CD4-positive, alpha-beta T cell (primary cell): ENCODE results near the gene SLAMF8. TPM values are rescaled to one million over a fixed set of nuclear protein-coding genes. Genes with fewer than 3 reads are reported as not detected.

Experiments
- ATAC-seq: fragments of 200-7000 bp; cut with Tn5 transposase; one replicate; pipeline ENCODE4 v1.10.0; 2022; ENCODE audit warnings: mild to moderate bottlenecking; ENCODE audit not compliant: poor library complexity
- CTCF ChIA-PET: fragments of 350-600 bp; sonication (Branson Sonifier 250); formaldehyde crosslinking; loops from one replicate; lab custom pipeline; 2021; ENCODE audit warnings: antibody characterized with exemption, inconsistent platforms; lab: Charles Lee
- POLR2A ChIA-PET: fragments of 350-600 bp; sonication (Branson Sonifier 250); formaldehyde crosslinking; loops from one replicate; lab custom pipeline; 2021; ENCODE audit warnings: antibody characterized with exemption, inconsistent platforms; lab: Charles Lee
- DNase-seq, 14 experiments: peaks; one replicate each; pipeline ENCODE4 v3.0.0-alpha.2; 2013 to 2020; ENCODE audit warnings: mixed read lengths in 2 of 14
- H3K27ac ChIP-seq, 2 donors: one replicate each; pipeline versions ENCODE4 v1.5.1 to v1.7.0; 2013; ENCODE audit warnings: low read length in 2 of 2, low read depth in 1 of 2, mild to moderate bottlenecking in 1 of 2
- H3K27me3 ChIP-seq, 2 experiments: 1 replicate in 1 of 2; 2 replicates in 1 of 2; pipeline versions ENCODE4 v1.6.1 to v1.7.0; 2013; ENCODE audit warnings: low read length in 2 of 2, control low read depth in 1 of 2, mild to moderate bottlenecking in 1 of 2, moderate library complexity in 1 of 2; ENCODE audit not compliant: insufficient read depth in 2 of 2, control insufficient read depth in 1 of 2
- H3K36me3 ChIP-seq: one replicate; pipeline ENCODE4 v1.6.1; 2013; ENCODE audit warnings: low read length, control low read depth; ENCODE audit not compliant: insufficient read depth
- H3K4me1 ChIP-seq: one replicate; pipeline ENCODE4 v1.6.1; 2013; ENCODE audit warnings: low read length, control low read depth; ENCODE audit not compliant: insufficient read depth
- H3K4me3 ChIP-seq: one replicate; pipeline ENCODE4 v1.5.1; 2013; ENCODE audit warnings: mild to moderate bottlenecking, low read length, moderate library complexity
- H3K9me3 ChIP-seq, 2 experiments: 1 replicate in 1 of 2; 2 replicates in 1 of 2; pipeline versions ENCODE4 v1.6.1 to v1.7.0; 2013; ENCODE audit warnings: low read length in 2 of 2, mild to moderate bottlenecking in 2 of 2, control low read depth in 1 of 2, moderate library complexity in 1 of 2; ENCODE audit not compliant: control insufficient read depth in 1 of 2, insufficient read depth in 1 of 2
- H3K27ac Mint-ChIP-seq: one replicate; pipeline ENCODE4 v1.8.0; 2020; ENCODE audit warnings: mixed read lengths
- H3K27me3 Mint-ChIP-seq: one replicate; pipeline ENCODE4 v1.8.0; 2021; ENCODE audit warnings: mixed read lengths
- H3K36me3 Mint-ChIP-seq: one replicate; pipeline ENCODE4 v1.8.0; 2021; ENCODE audit warnings: low read depth, mixed read lengths
- H3K4me1 Mint-ChIP-seq: one replicate; pipeline ENCODE4 v1.8.0; 2021; ENCODE audit warnings: low read depth, mixed read lengths
- H3K4me3 Mint-ChIP-seq: one replicate; pipeline ENCODE4 v1.8.0; 2020; ENCODE audit warnings: mild to moderate bottlenecking, mixed read lengths
- H3K9me3 Mint-ChIP-seq: one replicate; pipeline ENCODE4 v1.8.0; 2020; ENCODE audit warnings: mixed read lengths
- CTCF ChIP-seq: fragments of 200-600 bp; IDR thresholded peaks from one replicate; pipeline ENCODE4 v1.8.0; 2022; ENCODE audit warnings: antibody characterized with exemption, mild to moderate bottlenecking
- intact Hi-C, 2 experiments: fragments of 100-400 bp; cut with DNase I in 1 of 2; cut with micrococcal nuclease in 1 of 2; formaldehyde crosslinking; loops; one replicate each; pipeline versions ENCODE4 v1.15.1 to v1.9.0; 2023 to 2025; cut with DNase I, micrococcal nuclease
- total RNA-seq, 174 experiments: library from RNA in 2 of 174; stranded (reverse) in 2 of 174; gene quantifications; one replicate each; pipeline ENCODE4 v1.2.3 and lab custom pipeline; 2021 to 2026

The SLAMF8 gene
- total RNA-seq, 2 experiments from 2014 or later = 0.34 TPM; not detected in 1

GRCh38 chr1:159827549-159827948 lies 876 bp downstream of the SLAMF8 start:
- intact Hi-C loops = no loop called here
- TF ChIP-seq CTCF = no peak
- no peaks in the 10 kb centered on the region for H3K36me3 ChIP-seq
- ATAC-seq (no peak), DNase-seq (peak in 3 of 14 experiments; percentile 43 to 76 (median 55))
- H3K27ac ChIP-seq = no peak overlapping the region
- ChIA-PET CTCF (no interaction called here), POLR2A (interaction anchor here (1.1 kb wide), 1 partner anchor 97 kb away, joined by 4 read pairs; the partner anchor contains the start of gene TAGLN2)
- H3K36me3 Mint-ChIP-seq = no peaks in the 10 kb centered on the region
- no peak overlapping the region for H3K27ac Mint-ChIP-seq
- H3K27me3 ChIP-seq = no peaks in the 10 kb centered on the region
- H3K4me1 ChIP-seq = peaks cover 37% of the 10 kb centered on the region
- H3K9me3 Mint-ChIP-seq = no peaks in the 10 kb centered on the region
- peaks cover 42% of the 10 kb centered on the region for H3K4me1 Mint-ChIP-seq
- no peaks in the 10 kb centered on the region for H3K27me3 Mint-ChIP-seq
- H3K9me3 ChIP-seq = peaks cover 0 to 31% of the 10 kb centered on the region in 2 experiments
- H3K4me3 ChIP-seq = no peak overlapping the region
- H3K4me3 Mint-ChIP-seq = no peak overlapping the region

GRCh38 chr1:159828176-159828575 lies 1.5 kb downstream of the SLAMF8 start:
- Mint-ChIP-seq H3K27ac (no peak overlapping the region), H3K9me3 (no peaks in the 10 kb centered on the region), H3K27me3 (no peaks in the 10 kb centered on the region), H3K4me1 (peaks cover 42% of the 10 kb centered on the region), H3K4me3 (no peak overlapping the region), H3K36me3 (no peaks in the 10 kb centered on the region)
- H3K4me1 ChIP-seq = peaks cover 37% of the 10 kb centered on the region
- H3K27ac ChIP-seq = no peak overlapping the region
- no peaks in the 10 kb centered on the region for H3K36me3 ChIP-seq
- intact Hi-C loops = no loop called here
- H3K4me3 ChIP-seq = no peak overlapping the region
- POLR2A ChIA-PET = interaction anchor here (1.1 kb wide), 1 partner anchor 97 kb away, joined by 4 read pairs; the partner anchor contains the start of gene TAGLN2
- DNase-seq = no peak
- TF ChIP-seq CTCF = no peak
- CTCF ChIA-PET = no interaction called here
- peaks cover 0 to 31% of the 10 kb centered on the region in 2 experiments for H3K9me3 ChIP-seq
- no peaks in the 10 kb centered on the region for H3K27me3 ChIP-seq
- no peak for ATAC-seq

GRCh38 chr1:159828581-159829272 lies 2.1 kb downstream of the SLAMF8 start:
- peak in 1 of 14 experiments; percentile 22 for DNase-seq
- no peak for ATAC-seq
- Histone ChIP-seq H3K27me3 (no peaks in the 10 kb centered on the region), H3K4me3 (no peak overlapping the region), H3K27ac (no peak overlapping the region), H3K4me1 (peaks cover 37% of the 10 kb centered on the region), H3K36me3 (no peaks in the 10 kb centered on the region), H3K9me3 (peaks cover 0 to 31% of the 10 kb centered on the region in 2 experiments)
- ChIA-PET POLR2A (interaction anchor here (0.6 kb wide), 1 partner anchor 608 kb away, joined by 3 read pairs; no protein-coding TSS in a partner anchor), CTCF (no interaction called here)
- H3K9me3 Mint-ChIP-seq = no peaks in the 10 kb centered on the region
- no peaks in the 10 kb centered on the region for H3K36me3 Mint-ChIP-seq
- intact Hi-C loops = no loop called here
- H3K27ac Mint-ChIP-seq = no peak overlapping the region
- no peak for TF ChIP-seq CTCF
- peaks cover 42% of the 10 kb centered on the region for H3K4me1 Mint-ChIP-seq
- H3K4me3 Mint-ChIP-seq = no peak overlapping the region
- H3K27me3 Mint-ChIP-seq = no peaks in the 10 kb centered on the region
